ENCODE results near the gene ADAMTSL3. TPM values are rescaled to one million over a fixed set of nuclear protein-coding genes. Genes with fewer than 3 reads are reported as not detected.
A peak's percentile ranks its signal among the peaks of the same experiment; 100 is the strongest.

ADAMTSL3 gene
- total and polyA plus RNA-seq, 4 donors, result 0.85 to 58.2 (median 7.9) TPM

DNA sequence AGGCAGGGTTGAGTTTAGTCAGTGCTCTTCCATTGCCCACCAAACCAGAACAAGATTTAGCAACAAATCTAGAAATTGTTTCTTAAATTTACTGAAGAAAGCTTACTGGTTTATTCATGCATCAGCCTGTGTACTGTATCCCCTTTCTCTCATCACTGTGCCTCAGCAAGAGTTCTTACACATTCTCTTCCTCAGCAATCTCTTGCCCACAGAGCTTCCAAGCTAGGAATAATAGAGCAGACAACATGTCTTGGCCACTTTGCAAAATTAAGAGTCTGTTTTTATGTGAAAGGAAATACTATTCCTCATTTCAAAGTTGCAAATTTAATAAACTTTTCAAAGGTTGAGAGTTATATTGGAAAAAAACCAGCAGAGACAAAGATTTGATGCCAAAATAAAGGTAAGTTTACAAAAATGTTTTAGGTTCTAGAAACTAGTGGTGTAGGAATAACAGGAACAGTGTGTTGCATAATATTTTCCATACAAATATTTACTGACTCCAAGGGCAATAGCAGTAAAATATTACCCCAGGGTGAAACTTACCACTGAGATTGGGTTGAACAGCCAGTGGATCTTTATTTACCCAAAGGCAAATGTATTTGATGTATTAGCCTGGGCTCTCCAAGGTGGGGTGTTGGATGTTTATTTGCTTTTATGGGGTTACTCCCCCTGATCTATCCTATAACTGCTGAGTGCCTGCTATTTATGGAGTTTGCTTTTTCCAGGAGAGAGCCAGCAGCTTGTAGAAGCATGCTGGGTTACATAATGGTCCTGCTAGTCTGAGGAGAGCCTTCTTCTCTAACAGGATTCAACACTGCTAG is 276.7 kb downstream of the ADAMTSL3 start:
- Histone ChIP-seq H3K9ac (ENCODE audit: insufficient read depth in 1 of 2, low read length in 2 of 2) (no peak overlapping the region), H3K36me3 (ENCODE audit: control insufficient read depth in 4 of 4, insufficient read depth in 4 of 4, low read length in 4 of 4) (peaks cover 0 to 2% (median 0%) of the 10 kb centered on the region in 4 donors), H3K27me3 (ENCODE audit: control insufficient read depth in 3 of 3, insufficient read depth in 3 of 3, low read length in 2 of 3) (no peaks in the 10 kb centered on the region), H3K27ac (ENCODE audit: low read depth in 1 of 2, low read length in 1 of 2) (no peak overlapping the region), H3K9me3 (ENCODE audit: control insufficient read depth in 4 of 4, insufficient read depth in 3 of 4, low read length in 3 of 4) (peaks cover 0 to 7% (median 0%) of the 10 kb centered on the region in 4 donors), H3K4me3 (no peak overlapping the region), H3K4me1 (ENCODE audit: control insufficient read depth in 5 of 5, insufficient read depth in 5 of 5, low read length in 5 of 5) (peaks cover 0 to 3% (median 0%) of the 10 kb centered on the region in 5 donors)
- ATAC-seq (ENCODE audit: insufficient read depth, low FRiP score) (no peak), DNase-seq (peak in 2 of 3 donors; percentile 1 to 6)
- no peak for TF ChIP-seq CTCF (IDR thresholded peaks at IDR 0.05; ENCODE audit: control extremely low read depth, extremely low read depth)

DNA sequence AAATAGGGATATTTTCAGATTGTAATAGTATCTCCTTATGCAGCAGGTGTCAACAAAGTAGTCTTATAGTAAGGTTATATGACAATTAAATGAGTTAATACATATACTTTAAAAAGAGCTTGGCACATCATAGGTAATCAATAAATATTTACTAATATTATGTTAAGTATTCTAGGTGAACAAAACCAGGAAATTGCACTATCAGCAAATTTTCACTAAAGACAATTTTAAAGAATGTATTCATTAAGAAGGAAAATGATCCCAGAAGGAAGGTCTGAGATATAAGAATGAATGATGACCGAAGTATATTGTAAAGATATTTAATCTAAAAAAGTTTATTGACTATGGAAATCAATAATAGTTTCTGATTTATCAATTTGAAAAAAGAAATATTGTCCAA is 281.9 kb downstream of the ADAMTSL3 start:
- ATAC-seq (ENCODE audit: insufficient read depth, low FRiP score) (no peak), DNase-seq (no peak)
- Histone ChIP-seq H3K4me1 (ENCODE audit: control insufficient read depth in 5 of 5, insufficient read depth in 5 of 5, low read length in 5 of 5) (no peaks in the 10 kb centered on the region), H3K27ac (ENCODE audit: low read depth in 1 of 2, low read length in 1 of 2) (no peak overlapping the region), H3K9ac (ENCODE audit: insufficient read depth in 1 of 2, low read length in 2 of 2) (no peak overlapping the region), H3K36me3 (ENCODE audit: control insufficient read depth in 4 of 4, insufficient read depth in 4 of 4, low read length in 4 of 4) (peaks cover 0 to 2% (median 0%) of the 10 kb centered on the region in 4 donors), H3K4me3 (no peak overlapping the region), H3K9me3 (ENCODE audit: control insufficient read depth in 4 of 4, insufficient read depth in 3 of 4, low read length in 3 of 4) (peaks cover 0 to 7% (median 0%) of the 10 kb centered on the region in 4 donors), H3K27me3 (ENCODE audit: control insufficient read depth in 3 of 3, insufficient read depth in 3 of 3, low read length in 2 of 3) (no peaks in the 10 kb centered on the region)
- 89 to 93% methylated on average over 1 of the region's 1 CpG for WGBS, 2 donors
- TF ChIP-seq CTCF (IDR thresholded peaks at IDR 0.05; ENCODE audit: control extremely low read depth, extremely low read depth), result no peak

DNA sequence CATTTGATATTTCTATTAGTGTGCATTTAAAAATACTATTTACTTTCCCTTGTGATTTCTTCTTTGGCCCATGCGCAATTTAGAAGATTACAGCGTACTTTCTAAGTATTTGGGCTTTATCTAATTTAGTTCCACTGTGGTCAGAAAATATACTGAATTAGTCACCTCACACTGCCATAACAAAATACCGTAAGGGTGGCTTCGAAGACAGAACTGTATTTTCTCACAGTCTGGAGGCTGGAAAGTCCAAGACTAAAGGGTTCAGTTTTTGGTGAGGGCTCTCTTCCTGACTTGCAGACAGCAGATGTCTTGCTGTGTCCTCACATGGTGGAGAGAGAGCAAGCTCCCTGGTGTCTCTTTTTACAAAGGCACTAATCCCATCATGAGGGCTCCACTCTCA is 286.2 kb downstream of the ADAMTSL3 start:
- Histone ChIP-seq H3K27ac (ENCODE audit: low read depth in 1 of 2, low read length in 1 of 2) (no peak overlapping the region), H3K36me3 (ENCODE audit: control insufficient read depth in 4 of 4, insufficient read depth in 4 of 4, low read length in 4 of 4) (no peaks in the 10 kb centered on the region), H3K4me1 (ENCODE audit: control insufficient read depth in 5 of 5, insufficient read depth in 5 of 5, low read length in 5 of 5) (no peaks in the 10 kb centered on the region), H3K9ac (ENCODE audit: insufficient read depth in 1 of 2, low read length in 2 of 2) (no peak overlapping the region), H3K4me3 (no peak overlapping the region), H3K27me3 (ENCODE audit: control insufficient read depth in 3 of 3, insufficient read depth in 3 of 3, low read length in 2 of 3) (no peaks in the 10 kb centered on the region), H3K9me3 (ENCODE audit: control insufficient read depth in 4 of 4, insufficient read depth in 3 of 4, low read length in 3 of 4) (peaks cover 0 to 2% (median 0%) of the 10 kb centered on the region in 4 donors)
- no peak for TF ChIP-seq CTCF (IDR thresholded peaks at IDR 0.05; ENCODE audit: control extremely low read depth, extremely low read depth)
- no peak for DNase-seq
- ATAC-seq (ENCODE audit: insufficient read depth, low FRiP score), result no peak
- WGBS, 2 donors, result 92 to 96% methylated on average over 4 of the region's 4 CpGs

All from lung (tissue), 12 donors.